HepG2 (cell line): ENCODE results near the gene PPM1E.
"Not testable (repeated sequence)": the region's sequence is repeated elsewhere in the genome, so short reads cannot be mapped to it uniquely, and the experiment has no call there.

Experiments used
- BORCS8-MEF2B ChIP-seq: sonication (generic); formaldehyde crosslinking; IDR thresholded peaks from 2 replicates; pipeline ENCODE4 v1.8.0; 2022; ENCODE audit warnings: mild to moderate bottlenecking, missing genetic modification reagents
- CBX5 ChIP-seq: sonication (generic); formaldehyde crosslinking; IDR thresholded peaks from 2 replicates; pipeline ENCODE4 v1.4.0; 2020; ENCODE audit warnings: missing genetic modification reagents, borderline replicate concordance
- HHEX ChIP-seq: IDR thresholded peaks from 2 replicates; pipeline ENCODE4 v1.6.1; 2016; ENCODE audit warnings: control low read depth
- KLF13 ChIP-seq: sonication (generic); formaldehyde crosslinking; IDR thresholded peaks from 2 replicates; pipeline ENCODE4 v1.4.0; 2020; ENCODE audit warnings: mild to moderate bottlenecking, missing genetic modification reagents
- NFYC ChIP-seq: IDR thresholded peaks from 2 replicates; pipeline ENCODE4 v1.6.1; 2016; ENCODE audit warnings: missing genetic modification reagents, missing compliant biosample characterization
- PHF8 ChIP-seq: sonication (generic); formaldehyde crosslinking; IDR thresholded peaks from 2 replicates; pipeline ENCODE4 v1.5.0; 2020; ENCODE audit warnings: missing genetic modification reagents
- SIN3B ChIP-seq: fragments of 150-350 bp; IDR thresholded peaks from 2 replicates; pipeline ENCODE4 v1.6.1; 2014; ENCODE audit warnings: low read length
- TEAD2 ChIP-seq: sonication (generic); formaldehyde crosslinking; IDR thresholded peaks from 2 replicates; pipeline ENCODE4 v1.9.0; 2021; ENCODE audit warnings: missing genetic modification reagents
- ZNF530 ChIP-seq: sonication (generic); formaldehyde crosslinking; IDR thresholded peaks from 2 replicates; pipeline ENCODE4 v1.5.0; 2020; ENCODE audit warnings: low read depth, mild to moderate bottlenecking, missing genetic modification reagents
- ZNF780A ChIP-seq: sonication (generic); formaldehyde crosslinking; IDR thresholded peaks from 2 replicates; pipeline ENCODE4 v1.8.0; 2022; ENCODE audit warnings: mild to moderate bottlenecking, missing genetic modification reagents, moderate library complexity
- TF ChIP-seq, protein P1 (sequence below): sonication (generic); formaldehyde crosslinking; IDR thresholded peaks from 2 replicates; pipeline ENCODE4 v1.5.0; 2020; ENCODE audit warnings: mild to moderate bottlenecking, missing genetic modification reagents, moderate library complexity
- TF ChIP-seq, protein P2 (sequence below): IDR thresholded peaks from 2 replicates; pipeline ENCODE4 v1.6.1; 2016; ENCODE audit warnings: missing compliant biosample characterization, missing genetic modification reagents, borderline replicate concordance
- TF ChIP-seq, protein P3 (sequence below): sonication (generic); formaldehyde crosslinking; IDR thresholded peaks from 2 replicates; pipeline ENCODE4 v1.4.0; 2020; ENCODE audit warnings: missing genetic modification reagents
- TF ChIP-seq, protein P4 (sequence below), 2 experiments: fragments of 450-650 bp in 1 of 2; sonication (generic) in 1 of 2; formaldehyde crosslinking in 1 of 2; IDR thresholded peaks; 2 replicates each; pipeline versions ENCODE4 v1.6.1 to v1.8.0; 2016 to 2022; ENCODE audit warnings: antibody characterized with exemption in 1 of 2, mild to moderate bottlenecking in 1 of 2, missing genetic modification reagents in 1 of 2

DNA sequence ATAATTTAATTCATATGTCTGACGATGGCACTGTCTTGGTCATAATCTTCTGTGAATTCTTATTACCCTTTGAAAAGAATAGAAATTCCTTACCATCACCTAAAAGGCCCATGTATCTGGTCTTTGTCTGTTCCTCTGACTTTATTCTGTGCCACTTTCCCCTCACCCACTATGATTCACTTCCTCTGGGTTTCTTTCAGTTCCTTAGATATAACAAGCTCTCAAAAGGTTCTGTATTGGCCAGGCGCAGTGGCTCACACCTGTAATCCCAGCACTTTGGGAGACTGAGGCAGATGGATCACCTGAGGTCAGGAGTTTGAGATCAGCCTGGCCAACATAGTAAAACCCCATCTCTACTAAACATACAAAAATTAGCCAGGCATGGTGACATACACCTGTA, 198.7 kb downstream of the PPM1E start:
- not testable (repeated sequence) for TF ChIP-seq NFYC (CRISPR knock-in tag); PHF8 (CRISPR knock-in tag); ZNF530 (CRISPR knock-in tag); SIN3B; ZNF780A (CRISPR knock-in tag); TEAD2 (CRISPR knock-in tag); HHEX (CRISPR knock-in tag); KLF13 (CRISPR knock-in tag); CBX5; BORCS8-MEF2B (CRISPR knock-in tag)
- TF ChIP-seq, protein P1, sequence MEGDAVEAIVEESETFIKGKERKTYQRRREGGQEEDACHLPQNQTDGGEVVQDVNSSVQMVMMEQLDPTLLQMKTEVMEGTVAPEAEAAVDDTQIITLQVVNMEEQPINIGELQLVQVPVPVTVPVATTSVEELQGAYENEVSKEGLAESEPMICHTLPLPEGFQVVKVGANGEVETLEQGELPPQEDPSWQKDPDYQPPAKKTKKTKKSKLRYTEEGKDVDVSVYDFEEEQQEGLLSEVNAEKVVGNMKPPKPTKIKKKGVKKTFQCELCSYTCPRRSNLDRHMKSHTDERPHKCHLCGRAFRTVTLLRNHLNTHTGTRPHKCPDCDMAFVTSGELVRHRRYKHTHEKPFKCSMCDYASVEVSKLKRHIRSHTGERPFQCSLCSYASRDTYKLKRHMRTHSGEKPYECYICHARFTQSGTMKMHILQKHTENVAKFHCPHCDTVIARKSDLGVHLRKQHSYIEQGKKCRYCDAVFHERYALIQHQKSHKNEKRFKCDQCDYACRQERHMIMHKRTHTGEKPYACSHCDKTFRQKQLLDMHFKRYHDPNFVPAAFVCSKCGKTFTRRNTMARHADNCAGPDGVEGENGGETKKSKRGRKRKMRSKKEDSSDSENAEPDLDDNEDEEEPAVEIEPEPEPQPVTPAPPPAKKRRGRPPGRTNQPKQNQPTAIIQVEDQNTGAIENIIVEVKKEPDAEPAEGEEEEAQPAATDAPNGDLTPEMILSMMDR (CRISPR knock-in tag): not testable (repeated sequence)
- TF ChIP-seq, protein P2, sequence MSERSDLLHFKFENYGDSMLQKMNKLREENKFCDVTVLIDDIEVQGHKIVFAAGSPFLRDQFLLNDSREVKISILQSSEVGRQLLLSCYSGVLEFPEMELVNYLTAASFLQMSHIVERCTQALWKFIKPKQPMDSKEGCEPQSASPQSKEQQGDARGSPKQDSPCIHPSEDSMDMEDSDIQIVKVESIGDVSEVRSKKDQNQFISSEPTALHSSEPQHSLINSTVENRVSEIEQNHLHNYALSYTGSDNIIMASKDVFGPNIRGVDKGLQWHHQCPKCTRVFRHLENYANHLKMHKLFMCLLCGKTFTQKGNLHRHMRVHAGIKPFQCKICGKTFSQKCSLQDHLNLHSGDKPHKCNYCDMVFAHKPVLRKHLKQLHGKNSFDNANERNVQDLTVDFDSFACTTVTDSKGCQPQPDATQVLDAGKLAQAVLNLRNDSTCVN (CRISPR knock-in tag): not testable (repeated sequence)
- TF ChIP-seq, protein P3, sequence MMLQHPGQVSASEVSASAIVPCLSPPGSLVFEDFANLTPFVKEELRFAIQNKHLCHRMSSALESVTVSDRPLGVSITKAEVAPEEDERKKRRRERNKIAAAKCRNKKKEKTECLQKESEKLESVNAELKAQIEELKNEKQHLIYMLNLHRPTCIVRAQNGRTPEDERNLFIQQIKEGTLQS (CRISPR knock-in tag): not testable (repeated sequence)
- TF ChIP-seq, protein P4, sequence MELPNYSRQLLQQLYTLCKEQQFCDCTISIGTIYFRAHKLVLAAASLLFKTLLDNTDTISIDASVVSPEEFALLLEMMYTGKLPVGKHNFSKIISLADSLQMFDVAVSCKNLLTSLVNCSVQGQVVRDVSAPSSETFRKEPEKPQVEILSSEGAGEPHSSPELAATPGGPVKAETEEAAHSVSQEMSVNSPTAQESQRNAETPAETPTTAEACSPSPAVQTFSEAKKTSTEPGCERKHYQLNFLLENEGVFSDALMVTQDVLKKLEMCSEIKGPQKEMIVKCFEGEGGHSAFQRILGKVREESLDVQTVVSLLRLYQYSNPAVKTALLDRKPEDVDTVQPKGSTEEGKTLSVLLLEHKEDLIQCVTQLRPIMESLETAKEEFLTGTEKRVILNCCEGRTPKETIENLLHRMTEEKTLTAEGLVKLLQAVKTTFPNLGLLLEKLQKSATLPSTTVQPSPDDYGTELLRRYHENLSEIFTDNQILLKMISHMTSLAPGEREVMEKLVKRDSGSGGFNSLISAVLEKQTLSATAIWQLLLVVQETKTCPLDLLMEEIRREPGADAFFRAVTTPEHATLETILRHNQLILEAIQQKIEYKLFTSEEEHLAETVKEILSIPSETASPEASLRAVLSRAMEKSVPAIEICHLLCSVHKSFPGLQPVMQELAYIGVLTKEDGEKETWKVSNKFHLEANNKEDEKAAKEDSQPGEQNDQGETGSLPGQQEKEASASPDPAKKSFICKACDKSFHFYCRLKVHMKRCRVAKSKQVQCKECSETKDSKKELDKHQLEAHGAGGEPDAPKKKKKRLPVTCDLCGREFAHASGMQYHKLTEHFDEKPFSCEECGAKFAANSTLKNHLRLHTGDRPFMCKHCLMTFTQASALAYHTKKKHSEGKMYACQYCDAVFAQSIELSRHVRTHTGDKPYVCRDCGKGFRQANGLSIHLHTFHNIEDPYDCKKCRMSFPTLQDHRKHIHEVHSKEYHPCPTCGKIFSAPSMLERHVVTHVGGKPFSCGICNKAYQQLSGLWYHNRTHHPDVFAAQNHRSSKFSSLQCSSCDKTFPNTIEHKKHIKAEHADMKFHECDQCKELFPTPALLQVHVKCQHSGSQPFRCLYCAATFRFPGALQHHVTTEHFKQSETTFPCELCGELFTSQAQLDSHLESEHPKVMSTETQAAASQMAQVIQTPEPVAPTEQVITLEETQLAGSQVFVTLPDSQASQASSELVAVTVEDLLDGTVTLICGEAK (IDR thresholded peaks at IDR 0.05): not testable (repeated sequence)
- TF ChIP-seq, protein P4 (CRISPR knock-in tag; IDR thresholded peaks at IDR 0.05): not testable (repeated sequence)
